Neural progenitor cell (in vitro differentiated cells): ENCODE measurements around the gene EEF2K. TPM values are rescaled to one million over a fixed set of nuclear protein-coding genes. Genes with fewer than 3 reads are reported as not detected.

ENCODE experiments used
- DNase-seq: peaks from one replicate; pipeline ENCODE4 v3.0.0-alpha.2; 2016; ENCODE audit warnings: low spot score
- H2AFZ ChIP-seq: fragments of 200-600 bp; sonication (generic); replicated peaks from 2 replicates; pipeline ENCODE4 v1.6.1; 2016; ENCODE audit warnings: antibody characterized with exemption
- H3F3A ChIP-seq: fragments of 200-600 bp; sonication (generic); 2 replicates; pipeline ENCODE4 v1.6.1; 2016; ENCODE audit warnings: antibody characterized with exemption, low read depth
- H3K27ac ChIP-seq: fragments of 200-600 bp; sonication (generic); 2 replicates; pipeline ENCODE4 v1.5.1; 2016; ENCODE audit warnings: mild to moderate bottlenecking
- H3K27me3 ChIP-seq: fragments of 200-600 bp; sonication (generic); 2 replicates; pipeline ENCODE4 v1.6.1; 2016; ENCODE audit warnings: mild to moderate bottlenecking, moderate library complexity
- H3K36me3 ChIP-seq: fragments of 200-600 bp; sonication (generic); 2 replicates; pipeline ENCODE4 v1.5.1; 2016
- H3K4me1 ChIP-seq: fragments of 200-600 bp; sonication (generic); 2 replicates; pipeline ENCODE4 v1.6.1; 2016; ENCODE audit warnings: mixed run types
- H3K4me2 ChIP-seq: fragments of 200-600 bp; sonication (generic); 2 replicates; pipeline ENCODE4 v1.6.1; 2016
- H3K4me3 ChIP-seq: fragments of 200-600 bp; sonication (generic); 2 replicates; pipeline ENCODE4 v1.5.1; 2016
- H3K79me2 ChIP-seq: fragments of 200-600 bp; sonication (generic); 2 replicates; pipeline ENCODE4 v1.6.1; 2016; ENCODE audit warnings: low read depth
- H3K9ac ChIP-seq: fragments of 200-600 bp; sonication (generic); 2 replicates; pipeline ENCODE4 v1.6.1; 2016
- H3K9me3 ChIP-seq: fragments of 200-600 bp; sonication (generic); 2 replicates; pipeline ENCODE4 v1.5.1; 2016; ENCODE audit warnings: low read depth
- H4K20me1 ChIP-seq: fragments of 200-600 bp; sonication (generic); 2 replicates; pipeline ENCODE4 v1.6.1; 2016; ENCODE audit warnings: low read depth
- H3K27ac Mint-ChIP-seq: 3 replicates; pipeline ENCODE4 v1.8.0; 2021; ENCODE audit warnings: mixed read lengths
- H3K27me3 Mint-ChIP-seq: 2 replicates; pipeline ENCODE4 v1.8.0; 2022; ENCODE audit warnings: low read depth, mild to moderate bottlenecking, inconsistent platforms, moderate library complexity, mixed read lengths; ENCODE audit not compliant: insufficient read depth
- H3K36me3 Mint-ChIP-seq: 3 replicates; pipeline ENCODE4 v1.8.0; 2021; ENCODE audit warnings: mixed read lengths
- H3K4me1 Mint-ChIP-seq: 3 replicates; pipeline ENCODE4 v1.8.0; 2021; ENCODE audit warnings: mixed read lengths
- H3K4me3 Mint-ChIP-seq: 3 replicates; pipeline ENCODE4 v1.8.0; 2021; ENCODE audit warnings: mild to moderate bottlenecking, moderate library complexity, mixed read lengths
- H3K9me3 Mint-ChIP-seq: 3 replicates; pipeline ENCODE4 v1.8.0; 2020; ENCODE audit warnings: mixed read lengths
- EZH2 ChIP-seq: fragments of 200-600 bp; sonication (generic); IDR thresholded peaks from 2 replicates; pipeline ENCODE4 v1.6.1; 2017; ENCODE audit warnings: antibody characterized with exemption, mild to moderate bottlenecking, moderate library complexity
- EZH2phosphoT487 ChIP-seq: fragments of 200-600 bp; sonication (generic); IDR thresholded peaks from 2 replicates; pipeline ENCODE4 v1.6.1; 2017; ENCODE audit warnings: antibody characterized with exemption
- total RNA-seq: library from RNA; depleted of rRNA; stranded (reverse); fragments of >200 nt; gene quantifications from 2 replicates; pipeline ENCODE4 v1.2.3, GENCODE V29; 2015; ENCODE audit warnings: low replicate concordance
- TF ChIP-seq, protein P1 (sequence below): fragments of 200-600 bp; sonication (generic); IDR thresholded peaks from 2 replicates; pipeline ENCODE4 v1.5.1; 2017; ENCODE audit warnings: antibody characterized with exemption, mild to moderate bottlenecking

Gene EEF2K
- total RNA-seq, 1 donor from 2014 or later = 9.0 TPM

DNA sequence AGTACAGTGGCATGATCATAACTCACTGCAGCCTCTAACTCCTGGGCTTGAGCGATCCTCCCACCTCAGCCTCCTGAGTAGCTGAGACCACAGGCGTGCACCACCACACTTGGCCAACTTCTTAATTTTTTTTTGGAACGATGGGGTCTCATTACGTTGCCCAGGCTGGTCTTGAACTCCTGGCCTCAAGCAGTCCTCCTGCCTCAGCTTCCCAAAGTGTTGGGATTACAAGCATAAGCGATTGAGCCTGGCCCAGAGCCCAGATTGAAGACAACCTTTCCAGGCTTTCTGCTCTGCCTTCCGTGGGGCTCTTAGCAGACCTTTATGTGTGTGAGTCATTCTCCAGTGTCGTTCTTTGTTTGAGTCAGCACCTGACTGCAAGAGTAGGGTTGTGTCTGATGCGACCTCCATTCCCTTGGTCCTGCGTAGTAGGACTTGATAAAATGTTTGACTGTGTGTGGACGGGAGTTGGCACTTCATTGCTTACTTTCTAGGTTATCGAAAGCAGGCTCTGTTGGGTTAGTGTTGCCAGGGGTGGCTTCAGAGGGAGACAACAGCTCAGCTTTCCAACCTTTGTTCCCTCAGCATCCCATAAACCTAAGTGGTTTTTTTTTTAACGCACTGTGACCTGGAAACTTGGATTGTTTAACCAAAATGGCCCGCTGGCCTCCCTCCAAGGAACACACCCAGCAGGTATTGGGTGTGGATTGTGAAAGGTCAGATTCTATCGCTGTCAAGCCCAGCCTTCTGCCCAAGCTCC lies 26.4 kb downstream of the EEF2K start:
- Histone ChIP-seq H4K20me1 (no peaks in the 10 kb centered on the region), H3K27me3 (no peaks in the 10 kb centered on the region), H3K4me3 (no peak overlapping the region), H3K9me3 (no peaks in the 10 kb centered on the region), H2AFZ (no peak overlapping the region), H3K79me2 (no peaks in the 10 kb centered on the region), H3K27ac (no peak overlapping the region), H3K4me1 (no peaks in the 10 kb centered on the region), H3K9ac (no peak overlapping the region), H3F3A (no peaks in the 10 kb centered on the region), H3K36me3 (no peaks in the 10 kb centered on the region), H3K4me2 (no peak overlapping the region)
- TF ChIP-seq, protein P1, sequence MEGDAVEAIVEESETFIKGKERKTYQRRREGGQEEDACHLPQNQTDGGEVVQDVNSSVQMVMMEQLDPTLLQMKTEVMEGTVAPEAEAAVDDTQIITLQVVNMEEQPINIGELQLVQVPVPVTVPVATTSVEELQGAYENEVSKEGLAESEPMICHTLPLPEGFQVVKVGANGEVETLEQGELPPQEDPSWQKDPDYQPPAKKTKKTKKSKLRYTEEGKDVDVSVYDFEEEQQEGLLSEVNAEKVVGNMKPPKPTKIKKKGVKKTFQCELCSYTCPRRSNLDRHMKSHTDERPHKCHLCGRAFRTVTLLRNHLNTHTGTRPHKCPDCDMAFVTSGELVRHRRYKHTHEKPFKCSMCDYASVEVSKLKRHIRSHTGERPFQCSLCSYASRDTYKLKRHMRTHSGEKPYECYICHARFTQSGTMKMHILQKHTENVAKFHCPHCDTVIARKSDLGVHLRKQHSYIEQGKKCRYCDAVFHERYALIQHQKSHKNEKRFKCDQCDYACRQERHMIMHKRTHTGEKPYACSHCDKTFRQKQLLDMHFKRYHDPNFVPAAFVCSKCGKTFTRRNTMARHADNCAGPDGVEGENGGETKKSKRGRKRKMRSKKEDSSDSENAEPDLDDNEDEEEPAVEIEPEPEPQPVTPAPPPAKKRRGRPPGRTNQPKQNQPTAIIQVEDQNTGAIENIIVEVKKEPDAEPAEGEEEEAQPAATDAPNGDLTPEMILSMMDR = no peak
- TF ChIP-seq EZH2 (no peak), EZH2phosphoT487 (no peak)
- Mint-ChIP-seq H3K9me3 (no peaks in the 10 kb centered on the region), H3K4me1 (peaks cover 2% of the 10 kb centered on the region), H3K27me3 (no peaks in the 10 kb centered on the region), H3K4me3 (no peak overlapping the region), H3K27ac (no peak overlapping the region), H3K36me3 (peaks cover 5% of the 10 kb centered on the region)
- no peak for DNase-seq

DNA sequence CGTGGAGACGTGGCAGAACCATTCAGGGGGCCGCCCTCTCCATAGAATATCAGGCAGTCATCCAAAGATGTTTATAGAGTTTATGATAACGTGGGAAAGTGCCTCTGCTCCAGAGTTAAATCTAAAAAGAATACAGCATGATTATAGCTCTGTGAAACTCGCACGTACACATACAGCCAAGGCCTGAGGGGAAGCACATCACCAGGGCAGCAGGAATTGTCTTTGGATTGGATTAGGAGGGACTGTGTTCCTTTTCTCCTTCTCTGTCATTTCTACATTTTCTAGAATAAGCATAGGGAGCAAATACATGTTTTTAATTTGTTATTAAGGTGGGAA lies 26.9 kb downstream of the EEF2K start:
- H2AFZ ChIP-seq = no peak overlapping the region
- TF ChIP-seq EZH2phosphoT487 = no peak
- TF ChIP-seq EZH2 = no peak
- TF ChIP-seq, protein P1 = no peak

DNA sequence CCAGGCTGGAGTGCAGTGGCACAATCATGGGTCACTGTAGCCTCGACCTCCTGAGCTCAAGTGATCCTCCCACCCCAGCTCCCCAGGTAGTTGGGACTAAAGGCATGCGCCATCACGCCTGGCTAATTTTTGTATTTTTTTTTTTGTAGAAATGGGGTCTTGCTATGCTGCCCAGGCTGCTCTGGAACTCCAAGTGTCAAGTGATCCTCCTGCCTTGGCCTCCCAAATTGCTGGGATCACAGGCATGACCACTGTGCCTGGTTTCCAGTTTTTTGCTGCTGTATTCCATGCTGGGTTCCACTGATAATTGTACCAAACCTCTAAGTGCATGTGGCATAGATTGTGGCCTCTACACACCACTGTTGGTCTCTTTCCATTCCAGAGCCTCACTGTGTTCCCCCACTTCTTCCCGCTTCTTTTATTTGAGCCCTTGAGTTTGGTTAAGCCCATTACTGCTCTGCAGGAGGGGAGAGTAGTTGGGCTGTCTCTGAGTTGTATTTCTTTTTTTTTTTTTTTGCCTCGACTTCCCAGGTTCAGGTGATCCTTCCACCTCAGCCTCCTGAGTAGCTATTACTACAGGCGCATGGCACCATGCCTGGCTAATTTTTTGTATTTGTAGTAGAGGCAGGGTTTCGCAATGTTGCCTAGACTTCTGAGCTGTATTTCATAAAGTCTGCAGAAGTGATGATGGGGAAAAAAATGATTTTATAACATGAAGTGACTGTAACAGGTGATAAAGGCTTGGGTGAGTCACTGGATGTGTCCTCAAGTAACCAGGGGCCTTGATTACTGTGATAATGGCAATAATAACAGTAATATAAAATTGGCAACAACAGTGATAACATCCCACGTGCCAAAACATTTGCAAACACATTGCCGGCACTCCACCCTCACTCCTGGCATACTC lies 30.0 kb downstream of the EEF2K start:
- Mint-ChIP-seq H3K4me1 (peaks cover 2% of the 10 kb centered on the region), H3K4me3 (no peak overlapping the region), H3K27ac (no peak overlapping the region), H3K36me3 (peaks cover 3% of the 10 kb centered on the region), H3K27me3 (no peaks in the 10 kb centered on the region), H3K9me3 (no peaks in the 10 kb centered on the region)
- TF ChIP-seq EZH2phosphoT487 = no peak
- TF ChIP-seq EZH2 = no peak
- TF ChIP-seq, protein P1 = no peak
- H3K9ac ChIP-seq = no peak overlapping the region
- H2AFZ ChIP-seq = no peak overlapping the region
- no peaks in the 10 kb centered on the region for H4K20me1 ChIP-seq
- no peaks in the 10 kb centered on the region for H3K36me3 ChIP-seq
- H3F3A ChIP-seq = no peaks in the 10 kb centered on the region
- no peak overlapping the region for H3K27ac ChIP-seq
- no peaks in the 10 kb centered on the region for H3K27me3 ChIP-seq
- no peak overlapping the region for H3K4me3 ChIP-seq
- H3K4me2 ChIP-seq = no peak overlapping the region
- no peaks in the 10 kb centered on the region for H3K9me3 ChIP-seq
- no peak for DNase-seq
- H3K79me2 ChIP-seq = no peaks in the 10 kb centered on the region
- H3K4me1 ChIP-seq = no peaks in the 10 kb centered on the region

More for the DNA sequence above, 26.9 kb downstream of the EEF2K start:
- Mint-ChIP-seq H3K9me3 (no peaks in the 10 kb centered on the region), H3K4me3 (no peak overlapping the region), H3K4me1 (peaks cover 2% of the 10 kb centered on the region), H3K27ac (no peak overlapping the region), H3K27me3 (no peaks in the 10 kb centered on the region), H3K36me3 (peaks cover 5% of the 10 kb centered on the region)
- Histone ChIP-seq H3K9me3 (no peaks in the 10 kb centered on the region), H3K36me3 (no peaks in the 10 kb centered on the region), H4K20me1 (no peaks in the 10 kb centered on the region), H3K4me2 (no peak overlapping the region), H3F3A (no peaks in the 10 kb centered on the region), H3K4me3 (no peak overlapping the region), H3K27ac (no peak overlapping the region), H3K9ac (no peak overlapping the region), H3K27me3 (no peaks in the 10 kb centered on the region), H3K79me2 (no peaks in the 10 kb centered on the region), H3K4me1 (no peaks in the 10 kb centered on the region)
- no peak for DNase-seq
